Smooth muscle cell (in vitro differentiated cells): ENCODE results near the gene IBA57. TPM values are rescaled to one million over a fixed set of nuclear protein-coding genes. Genes with fewer than 3 reads are reported as not detected.

Experiments used
- DNase-seq: peaks from one replicate; lab custom pipeline; 2025; ENCODE audit not compliant: unreplicated experiment; lab: John Stamatoyannopoulos, UW
- H2AFZ ChIP-seq: fragments of 200-600 bp; sonication (generic); 2 replicates; pipeline ENCODE4 v1.6.0; 2016; ENCODE audit warnings: antibody characterized with exemption, low read depth, mild to moderate bottlenecking
- H3F3A ChIP-seq: fragments of 200-600 bp; sonication (generic); 2 replicates; pipeline ENCODE4 v1.6.0; 2017; ENCODE audit warnings: antibody characterized with exemption, low read depth
- H3K27ac ChIP-seq: fragments of 200-600 bp; sonication (generic); 2 replicates; pipeline ENCODE4 v1.5.1; 2016; ENCODE audit warnings: low read depth, mild to moderate bottlenecking
- H3K27me3 ChIP-seq: fragments of 200-600 bp; sonication (generic); 2 replicates; pipeline ENCODE4 v1.6.1; 2016; ENCODE audit warnings: low read depth, mild to moderate bottlenecking
- H3K36me3 ChIP-seq: fragments of 200-600 bp; sonication (generic); 2 replicates; pipeline ENCODE4 v1.5.1; 2016; ENCODE audit warnings: low read depth
- H3K4me1 ChIP-seq: fragments of 200-600 bp; sonication (generic); 2 replicates; pipeline ENCODE4 v1.5.1; 2016; ENCODE audit warnings: low read depth
- H3K4me2 ChIP-seq: fragments of 200-600 bp; sonication (generic); 2 replicates; pipeline ENCODE4 v1.6.0; 2016; ENCODE audit warnings: mild to moderate bottlenecking
- H3K4me3 ChIP-seq: fragments of 200-600 bp; sonication (generic); 2 replicates; pipeline ENCODE4 v1.5.1; 2016; ENCODE audit warnings: mild to moderate bottlenecking
- H3K79me2 ChIP-seq: fragments of 200-600 bp; sonication (generic); 2 replicates; pipeline ENCODE4 v1.6.0; 2016; ENCODE audit warnings: low read depth, mild to moderate bottlenecking
- H3K9ac ChIP-seq: fragments of 200-600 bp; sonication (generic); 2 replicates; pipeline ENCODE4 v1.6.0; 2016; ENCODE audit warnings: low read depth
- H3K9me3 ChIP-seq: fragments of 200-600 bp; sonication (generic); replicated peaks from 2 replicates; pipeline ENCODE4 v1.5.1; 2016; ENCODE audit warnings: low read depth
- H4K20me1 ChIP-seq: fragments of 200-600 bp; sonication (generic); 2 replicates; pipeline ENCODE4 v1.6.0; 2016; ENCODE audit warnings: low read depth
- CTCF ChIP-seq: fragments of 200-600 bp; sonication (generic); IDR thresholded peaks from 2 replicates; pipeline ENCODE4 v1.5.1; 2017; ENCODE audit warnings: borderline replicate concordance, mild to moderate bottlenecking, antibody characterized with exemption; ENCODE audit not compliant: insufficient read depth, poor library complexity, severe bottlenecking
- WGBS: methylation state at CpG from one replicate; pipeline ENCODE4 v1.1.7; 2016; ENCODE audit warnings: low lambda C conversion rate; 5-methylcytosine and 5-hydroxymethylcytosine counted together
- polyA plus RNA-seq: library from polyadenylated mRNA; unstranded; fragments of >200 nt; fragmentation: Nextera tagmentation; extraction: Ambion mirVana; gene quantifications from 2 replicates; pipeline ENCODE4 v1.2.1, GENCODE V29; 2016
- total RNA-seq: library from RNA; depleted of rRNA; stranded (reverse); fragments of >200 nt; gene quantifications from 2 replicates; pipeline ENCODE4 v1.2.3, GENCODE V29; 2014

Gene IBA57
- total and polyA plus RNA-seq, 2 experiments from 2014 or later, result 1.6 to 1.8 TPM

GRCh38 chr1:228209657-228210056 is 44.1 kb downstream of the IBA57 start:
- no peaks in the 10 kb centered on the region for H3K9me3 ChIP-seq
- H3K4me2 ChIP-seq, result no peak overlapping the region
- H4K20me1 ChIP-seq, result peaks cover 5% of the 10 kb centered on the region
- H3K4me1 ChIP-seq, result no peaks in the 10 kb centered on the region
- H3F3A ChIP-seq, result no peaks in the 10 kb centered on the region
- no peaks in the 10 kb centered on the region for H3K79me2 ChIP-seq
- no peaks in the 10 kb centered on the region for H3K36me3 ChIP-seq
- DNase-seq, result no peak
- no peak overlapping the region for H2AFZ ChIP-seq
- no peaks in the 10 kb centered on the region for H3K27me3 ChIP-seq
- no peak overlapping the region for H3K9ac ChIP-seq
- TF ChIP-seq CTCF, result no peak
- no peak overlapping the region for H3K4me3 ChIP-seq
- H3K27ac ChIP-seq, result no peak overlapping the region
- 96% methylated on average over 3 of the region's 3 CpGs for WGBS

GRCh38 chr1:228210076-228210651 is 44.6 kb downstream of the IBA57 start:
- WGBS, result 82% methylated on average over 10 of the region's 11 CpGs
- H3K27ac ChIP-seq, result no peak overlapping the region
- no peak overlapping the region for H3K4me2 ChIP-seq

GRCh38 chr1:228210712-228211530 is 45.3 kb downstream of the IBA57 start:
- TF ChIP-seq CTCF, result no peak
- Histone ChIP-seq H2AFZ (no peak overlapping the region), H3K27ac (no peak overlapping the region), H3K4me3 (no peak overlapping the region), H3K27me3 (no peaks in the 10 kb centered on the region), H4K20me1 (peaks cover 8% of the 10 kb centered on the region), H3K9me3 (no peaks in the 10 kb centered on the region), H3K4me1 (no peaks in the 10 kb centered on the region), H3K79me2 (no peaks in the 10 kb centered on the region), H3K9ac (no peak overlapping the region), H3F3A (no peaks in the 10 kb centered on the region), H3K4me2 (no peak overlapping the region), H3K36me3 (no peaks in the 10 kb centered on the region)
- no peak for DNase-seq
- WGBS, result 92% methylated on average over 16 of the region's 16 CpGs

More at GRCh38 chr1:228210076-228210651, 44.6 kb downstream of the IBA57 start:
- Histone ChIP-seq H3K4me1 (no peaks in the 10 kb centered on the region), H2AFZ (no peak overlapping the region), H3K79me2 (no peaks in the 10 kb centered on the region), H3K9ac (no peak overlapping the region), H3K9me3 (no peaks in the 10 kb centered on the region), H3K4me3 (no peak overlapping the region), H4K20me1 (peaks cover 8% of the 10 kb centered on the region), H3K27me3 (no peaks in the 10 kb centered on the region), H3K36me3 (no peaks in the 10 kb centered on the region), H3F3A (no peaks in the 10 kb centered on the region)
- TF ChIP-seq CTCF, result no peak
- no peak for DNase-seq
